ENCODE results near the gene CACNG1.
"Not testable (repeated sequence)": the region's sequence is repeated elsewhere in the genome, so short reads cannot be mapped to it uniquely, and the experiment has no call there.

Gene CACNG1

GRCh38 chr17:67025216-67025792, 19.1 kb upstream of the CACNG1 start:
- no peak for DNase-seq (ENCODE audit: low read depth in 3 of 3, low spot score in 1 of 3)

- no peak for DNase-seq (ENCODE audit: low read depth in 3 of 3, low spot score in 1 of 3)
Measured at GRCh38 chr17:67026341-67026740, 18.0 kb upstream of the CACNG1 start.

GRCh38 chr17:67027031-67027628, 17.2 kb upstream of the CACNG1 start:
- DNase-seq (ENCODE audit: low read depth in 3 of 3, low spot score in 1 of 3): no peak

- DNase-seq (ENCODE audit: low read depth in 3 of 3, low spot score in 1 of 3): no peak
Measured at GRCh38 chr17:67030641-67031040, 13.7 kb upstream of the CACNG1 start.

- DNase-seq (ENCODE audit: low read depth in 3 of 3, low spot score in 1 of 3): no peak
Measured at GRCh38 chr17:67032382-67032781, 12.0 kb upstream of the CACNG1 start.

- DNase-seq (ENCODE audit: low read depth in 3 of 3, low spot score in 1 of 3): no peak
Measured at GRCh38 chr17:67032985-67033384, 11.4 kb upstream of the CACNG1 start.

GRCh38 chr17:67033613-67034012, 10.7 kb upstream of the CACNG1 start:
- no peak for DNase-seq (ENCODE audit: low read depth in 3 of 3, low spot score in 1 of 3)

- DNase-seq (ENCODE audit: low read depth in 3 of 3, low spot score in 1 of 3): no peak
Measured at GRCh38 chr17:67035131-67036083, 8.9 kb upstream of the CACNG1 start.

- DNase-seq (ENCODE audit: low read depth in 3 of 3, low spot score in 1 of 3): no peak
Measured at GRCh38 chr17:67038861-67039365, 5.4 kb upstream of the CACNG1 start.

- no peak for DNase-seq (ENCODE audit: low read depth in 3 of 3, low spot score in 1 of 3)
Measured at GRCh38 chr17:67040652-67041051, 3.7 kb upstream of the CACNG1 start.

GRCh38 chr17:67041119-67041518, 3.2 kb upstream of the CACNG1 start:
- not testable (repeated sequence) for DNase-seq (ENCODE audit: low read depth in 3 of 3, low spot score in 1 of 3)

- no peak for DNase-seq (ENCODE audit: low read depth in 3 of 3, low spot score in 1 of 3)
Measured at GRCh38 chr17:67041531-67041930, 2.8 kb upstream of the CACNG1 start.

- DNase-seq (ENCODE audit: low read depth in 3 of 3, low spot score in 1 of 3): no peak
Measured at GRCh38 chr17:67041941-67042899, 2.1 kb upstream of the CACNG1 start.

GRCh38 chr17:67043283-67043682, 1.1 kb upstream of the CACNG1 start:
- DNase-seq (ENCODE audit: low read depth in 3 of 3, low spot score in 1 of 3): no peak

- DNase-seq (ENCODE audit: low read depth in 3 of 3, low spot score in 1 of 3): no peak
Measured at GRCh38 chr17:67044940-67045339, 586 bp downstream of the CACNG1 start.

- DNase-seq (ENCODE audit: low read depth in 3 of 3, low spot score in 1 of 3): no peak
Measured at GRCh38 chr17:67046398-67046797, 2.0 kb downstream of the CACNG1 start.

- DNase-seq (ENCODE audit: low read depth in 3 of 3, low spot score in 1 of 3): no peak
Measured at GRCh38 chr17:67047382-67047781, 3.0 kb downstream of the CACNG1 start.

- DNase-seq (ENCODE audit: low read depth in 3 of 3, low spot score in 1 of 3): no peak
Measured at GRCh38 chr17:67049025-67049739, 4.8 kb downstream of the CACNG1 start.

- no peak for DNase-seq (ENCODE audit: low read depth in 3 of 3, low spot score in 1 of 3)
Measured at GRCh38 chr17:67050066-67050465, 5.7 kb downstream of the CACNG1 start.

GRCh38 chr17:67050471-67051154, 6.3 kb downstream of the CACNG1 start:
- no peak for DNase-seq (ENCODE audit: low read depth in 3 of 3, low spot score in 1 of 3)

Data from stimulated activated CD4-positive, alpha-beta T cell treated with anti-CD3 and anti-CD28 coated beads, TNF-alpha, amount 100 ng/mL, for 1 hour (primary cell).